Gastroesophageal sphincter (tissue), 4 donors: Measurements from ENCODE around the gene TSPAN14. TPM values are rescaled to one million over a fixed set of nuclear protein-coding genes. Genes with fewer than 3 reads are reported as not detected.

Experiments
- ATAC-seq: fragments of 150-250 bp; one replicate; pipeline ENCODE4 v1.9.1; 2016; ENCODE audit warnings: mild to moderate bottlenecking, moderate library complexity
- H3K27ac ChIP-seq, 4 donors: fragments of 200-600 bp; sonication (generic) in 3 of 4; 1 replicate in 3 of 4; 2 replicates in 1 of 4; pipeline ENCODE4 v1.5.1; 2016 to 2019
- H3K27me3 ChIP-seq: fragments of 200-600 bp; sonication (generic); one replicate; pipeline ENCODE4 v1.5.1; 2019
- H3K36me3 ChIP-seq, 2 donors: fragments of 200-600 bp; sonication (generic); one replicate each; pipeline ENCODE4 v1.5.1; 2019; ENCODE audit warnings: control low read depth in 1 of 2
- H3K4me1 ChIP-seq, 3 donors: fragments of 200-600 bp; sonication (generic); 1 replicate in 2 of 3; 2 replicates in 1 of 3; pipeline ENCODE4 v1.5.1; 2016 to 2019; ENCODE audit warnings: control low read depth in 2 of 3
- H3K4me3 ChIP-seq, 2 donors: fragments of 200-600 bp; sonication (generic); one replicate each; pipeline ENCODE4 v1.5.1; 2019; ENCODE audit warnings: mild to moderate bottlenecking in 1 of 2, moderate library complexity in 1 of 2
- H3K9me3 ChIP-seq, 3 donors: fragments of 200-600 bp; sonication (generic); one replicate each; pipeline ENCODE4 v1.5.1; 2017 to 2019; ENCODE audit warnings: control low read depth in 2 of 3
- EP300 ChIP-seq: sonication (generic); formaldehyde crosslinking; IDR thresholded peaks from one replicate; pipeline ENCODE4 v1.6.1; 2017; ENCODE audit warnings: antibody characterized with exemption, mild to moderate bottlenecking
- POLR2A ChIP-seq, 2 donors: fragments of 450-650 bp; IDR thresholded peaks; one replicate each; pipeline ENCODE4 v1.6.1; 2017; ENCODE audit warnings: antibody characterized with exemption in 2 of 2, mild to moderate bottlenecking in 2 of 2, moderate library complexity in 1 of 2
- POLR2AphosphoS5 ChIP-seq: sonication (generic); formaldehyde crosslinking; IDR thresholded peaks from one replicate; pipeline ENCODE4 v1.6.1; 2017; ENCODE audit warnings: antibody characterized with exemption
- WGBS, 2 donors: methylation state at CpG; one replicate each; pipeline ENCODE4 v1.1.5; 2018; ENCODE audit warnings: low coverage in 1 of 2; 5-methylcytosine and 5-hydroxymethylcytosine counted together
- total RNA-seq, 4 donors: library from RNA; depleted of rRNA; stranded (reverse); fragments of >200 nt; gene quantifications; one replicate each; pipeline ENCODE4 v1.1.0, GENCODE V29; 2016
- TF ChIP-seq, protein P1 (sequence below), 4 experiments: fragments of 200-600 bp in 2 of 4; fragments of 450-650 bp in 2 of 4; sonication (generic) in 1 of 4; IDR thresholded peaks; one replicate each; pipeline ENCODE4 v1.5.1; 2017 to 2019; ENCODE audit warnings: antibody characterized with exemption in 4 of 4, mild to moderate bottlenecking in 2 of 4, moderate library complexity in 2 of 4

The TSPAN14 gene
- total RNA-seq, 4 donors from 2014 or later = 23.3 to 52.4 (median 37.1) TPM

DNA sequence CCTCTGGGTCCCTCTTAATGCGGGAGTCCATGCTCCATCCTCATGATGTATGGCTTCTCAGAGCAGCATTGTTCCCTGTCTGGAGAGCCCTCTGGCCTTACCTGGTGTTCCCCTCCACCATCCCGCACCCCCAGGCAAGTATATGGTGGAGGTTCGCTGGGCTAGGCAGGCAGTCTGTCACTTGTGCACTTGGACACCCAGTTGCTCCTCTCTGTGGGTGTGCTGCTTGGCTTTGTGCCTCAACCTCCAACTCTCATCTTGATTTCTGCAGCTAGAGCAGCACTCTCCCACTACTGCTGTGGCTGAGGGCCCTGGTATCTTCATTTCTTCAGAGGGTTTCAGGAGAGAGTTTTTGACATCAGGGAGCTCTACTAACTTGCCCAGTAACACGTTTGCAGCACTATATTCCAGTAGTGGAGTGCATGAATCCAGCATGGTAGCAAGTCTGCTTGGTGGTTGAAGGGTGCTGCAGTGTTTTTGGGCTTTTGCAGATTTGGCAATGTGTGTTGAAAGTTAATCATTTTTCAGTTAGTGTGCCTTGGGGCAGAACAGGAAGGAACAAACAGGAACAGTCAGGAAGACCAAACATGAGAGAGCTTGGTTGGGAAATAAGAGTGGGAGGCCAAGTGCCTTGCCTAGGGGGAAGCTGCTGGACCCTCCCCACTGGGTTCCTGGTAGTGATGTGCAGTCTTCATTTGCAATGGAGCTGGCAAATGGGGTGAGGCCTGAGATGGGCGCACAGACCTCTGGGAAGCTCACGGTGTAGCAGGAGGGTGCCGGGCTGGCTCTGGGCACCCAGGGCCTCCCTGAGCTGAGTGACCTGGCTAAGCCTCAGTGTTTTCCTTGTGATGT, 37.4 kb downstream of the TSPAN14 start:
- TF ChIP-seq POLR2A (IDR thresholded peaks at IDR 0.05) = no peak
- TF ChIP-seq POLR2AphosphoS5 = no peak
- TF ChIP-seq, protein P1, sequence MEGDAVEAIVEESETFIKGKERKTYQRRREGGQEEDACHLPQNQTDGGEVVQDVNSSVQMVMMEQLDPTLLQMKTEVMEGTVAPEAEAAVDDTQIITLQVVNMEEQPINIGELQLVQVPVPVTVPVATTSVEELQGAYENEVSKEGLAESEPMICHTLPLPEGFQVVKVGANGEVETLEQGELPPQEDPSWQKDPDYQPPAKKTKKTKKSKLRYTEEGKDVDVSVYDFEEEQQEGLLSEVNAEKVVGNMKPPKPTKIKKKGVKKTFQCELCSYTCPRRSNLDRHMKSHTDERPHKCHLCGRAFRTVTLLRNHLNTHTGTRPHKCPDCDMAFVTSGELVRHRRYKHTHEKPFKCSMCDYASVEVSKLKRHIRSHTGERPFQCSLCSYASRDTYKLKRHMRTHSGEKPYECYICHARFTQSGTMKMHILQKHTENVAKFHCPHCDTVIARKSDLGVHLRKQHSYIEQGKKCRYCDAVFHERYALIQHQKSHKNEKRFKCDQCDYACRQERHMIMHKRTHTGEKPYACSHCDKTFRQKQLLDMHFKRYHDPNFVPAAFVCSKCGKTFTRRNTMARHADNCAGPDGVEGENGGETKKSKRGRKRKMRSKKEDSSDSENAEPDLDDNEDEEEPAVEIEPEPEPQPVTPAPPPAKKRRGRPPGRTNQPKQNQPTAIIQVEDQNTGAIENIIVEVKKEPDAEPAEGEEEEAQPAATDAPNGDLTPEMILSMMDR (IDR thresholded peaks at IDR 0.05) = no peak
- TF ChIP-seq EP300 = no peak
- Histone ChIP-seq H3K4me1 (peaks cover 4 to 85% (median 15%) of the 10 kb centered on the region in 3 donors), H3K27me3 (no peaks in the 10 kb centered on the region), H3K4me3 (no peak overlapping the region), H3K27ac (peak overlapping the region in 1 of 4 donors; percentile 37), H3K9me3 (no peaks in the 10 kb centered on the region), H3K36me3 (peaks cover 0 to 47% of the 10 kb centered on the region in 2 donors)
- WGBS, 2 donors = 90% methylated on average over 4 of the region's 7 CpGs; no CpG with 5 or more reads in 1 of the 2 donors
- no peak for ATAC-seq

DNA sequence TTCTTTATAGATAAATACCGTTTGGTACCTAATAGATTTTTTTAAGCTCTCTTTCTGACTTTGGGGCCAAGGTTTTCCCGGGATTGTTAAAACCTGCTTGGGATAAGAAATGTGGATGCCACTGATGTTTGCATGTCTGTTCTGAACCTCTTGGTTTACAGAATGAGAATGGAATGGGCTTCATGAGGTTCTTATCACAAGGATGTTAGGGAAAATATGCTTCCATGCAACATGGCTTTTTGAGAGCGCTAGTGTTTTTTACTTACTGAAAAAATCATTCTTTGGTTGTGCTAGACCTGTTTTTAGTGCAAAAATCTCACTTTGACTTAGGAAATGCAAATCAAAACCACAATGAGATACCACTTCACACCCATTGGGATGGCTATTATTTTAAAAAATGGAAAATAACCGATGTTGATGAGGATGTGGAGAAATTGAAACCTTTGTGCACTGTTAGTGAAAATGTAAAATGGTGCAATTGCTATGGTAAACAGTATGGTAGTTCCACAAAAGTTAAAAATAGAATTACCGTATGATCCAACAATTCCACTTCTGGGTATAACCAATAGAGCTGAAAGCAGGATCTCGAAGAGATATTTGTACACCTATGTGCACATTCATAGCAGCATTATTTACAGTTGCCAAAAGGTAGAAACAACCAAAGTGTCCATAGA, 38.9 kb downstream of the TSPAN14 start:
- no peaks in the 10 kb centered on the region for H3K9me3 ChIP-seq
- H3K27me3 ChIP-seq = no peaks in the 10 kb centered on the region
- H3K4me1 ChIP-seq = peaks cover 5 to 83% (median 9%) of the 10 kb centered on the region in 3 donors
- H3K4me3 ChIP-seq = no peak overlapping the region
- WGBS, 2 donors = 67 to 83% methylated on average over 6 of the region's 6 CpGs
- H3K36me3 ChIP-seq = peaks cover 0 to 47% of the 10 kb centered on the region in 2 donors
- no peak for ATAC-seq
- peak overlapping the region in 1 of 4 donors; percentile 20 for H3K27ac ChIP-seq
- TF ChIP-seq EP300 = no peak
- TF ChIP-seq, protein P1 (IDR thresholded peaks at IDR 0.05) = no peak
- no peak for TF ChIP-seq POLR2A (IDR thresholded peaks at IDR 0.05)
- no peak for TF ChIP-seq POLR2AphosphoS5

DNA sequence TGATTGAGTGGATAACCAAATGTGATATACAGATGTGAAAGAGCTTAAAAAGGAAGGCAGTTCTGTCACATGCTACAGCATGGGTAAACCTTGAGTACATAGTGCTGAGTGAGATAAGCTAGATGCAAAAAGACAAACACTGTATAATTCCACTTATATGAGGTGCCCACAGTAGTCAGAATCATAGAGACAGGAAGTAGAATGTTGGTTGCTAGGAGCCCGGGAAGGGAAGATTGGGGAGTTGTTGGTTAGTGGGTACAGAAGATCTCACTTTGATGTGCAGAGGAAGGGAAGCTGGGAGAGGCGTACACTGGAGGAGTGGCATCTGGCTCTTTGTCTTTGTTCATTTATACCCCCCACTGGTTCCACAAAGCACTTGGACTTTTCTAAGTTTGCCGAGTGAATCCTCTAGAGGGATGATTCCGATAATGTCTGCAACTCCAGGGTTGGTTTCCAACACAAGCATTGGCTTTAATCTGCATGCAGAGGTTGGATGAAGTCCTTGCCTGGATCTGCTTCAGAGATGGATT, 39.5 kb downstream of the TSPAN14 start:
- ATAC-seq = no peak
- no peak for TF ChIP-seq POLR2AphosphoS5
- TF ChIP-seq, protein P1 (IDR thresholded peaks at IDR 0.05) = no peak
- no peak for TF ChIP-seq POLR2A (IDR thresholded peaks at IDR 0.05)
- TF ChIP-seq EP300 = no peak
- Histone ChIP-seq H3K27ac (peak overlapping the region in 1 of 4 donors; percentile 20), H3K4me3 (no peak overlapping the region), H3K27me3 (no peaks in the 10 kb centered on the region), H3K9me3 (no peaks in the 10 kb centered on the region), H3K4me1 (peaks cover 10 to 83% (median 11%) of the 10 kb centered on the region in 3 donors), H3K36me3 (peaks cover 0 to 47% of the 10 kb centered on the region in 2 donors)
- WGBS, 2 donors = 22 to 35% methylated on average over 3 to 4 of the region's 4 CpGs

DNA sequence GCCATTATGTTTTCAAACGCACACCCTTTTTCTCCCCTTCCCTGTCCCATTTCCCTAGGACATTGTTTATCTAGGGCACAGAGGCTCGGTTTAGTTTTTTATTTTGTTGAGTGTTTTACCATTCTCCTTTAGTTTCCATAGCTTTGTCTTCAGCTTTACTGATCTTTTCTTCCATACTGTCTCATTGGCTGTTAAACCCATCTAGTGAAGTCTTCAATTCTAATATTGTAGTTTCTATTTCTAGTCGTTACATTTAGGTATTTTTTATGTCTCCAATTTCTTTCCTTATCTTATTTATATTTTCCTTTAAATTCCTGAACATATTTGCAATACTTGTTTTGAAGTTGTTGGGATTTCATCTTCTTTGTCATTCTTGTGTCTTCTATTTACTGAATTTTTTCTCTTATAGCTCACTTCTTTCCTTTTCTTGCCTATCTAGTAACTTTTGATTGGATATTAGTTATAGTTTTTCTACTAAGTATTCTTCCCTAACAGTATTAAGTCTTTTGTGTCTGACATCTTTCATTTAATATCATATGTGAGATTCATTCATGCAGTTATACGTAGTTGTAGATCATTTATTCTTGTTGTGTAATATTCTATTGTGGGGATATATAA, 42.6 kb downstream of the TSPAN14 start:
- H3K27me3 ChIP-seq = no peaks in the 10 kb centered on the region
- H3K4me3 ChIP-seq = no peak overlapping the region
- H3K36me3 ChIP-seq = peaks cover 0 to 18% of the 10 kb centered on the region in 2 donors
- WGBS, 2 donors = 94 to 100% methylated on average over 4 of the region's 4 CpGs
- H3K27ac ChIP-seq = peak overlapping the region in 1 of 4 donors; percentile 81
- no peaks in the 10 kb centered on the region for H3K9me3 ChIP-seq
- TF ChIP-seq, protein P1 (IDR thresholded peaks at IDR 0.05) = no peak
- TF ChIP-seq EP300 = no peak
- TF ChIP-seq POLR2AphosphoS5 = no peak
- TF ChIP-seq POLR2A (IDR thresholded peaks at IDR 0.05) = no peak
- peaks cover 20 to 93% (median 32%) of the 10 kb centered on the region in 3 donors for H3K4me1 ChIP-seq
- no peak for ATAC-seq
